NCI-H2107 treated with DMSO at 0.1 percent for 48 hours (cell line): ENCODE data around the gene PLBD2.

Experiments
- DNase-seq: peaks from one replicate; lab custom pipeline; 2025; ENCODE audit not compliant: unreplicated experiment; lab: John Stamatoyannopoulos, UW

PLBD2 gene

GRCh38 chr12:113440336-113440735 is 81.9 kb downstream of the PLBD2 start:
- no peak for DNase-seq
